IMR-90 (cell line): ENCODE measurements around the gene ERN1.

Experiments used
- CHD1 ChIP-seq: IDR thresholded peaks from 2 replicates; pipeline ENCODE4 v1.6.1; 2012; ENCODE audit warnings: low read depth, low read length, improper control_type of control experiment
- MAFK ChIP-seq: IDR thresholded peaks from 2 replicates; pipeline ENCODE4 v1.6.1; 2012; ENCODE audit warnings: low read depth, low read length, improper control_type of control experiment
- POLR2A ChIP-seq: IDR thresholded peaks from 2 replicates; pipeline ENCODE4 v1.6.1; 2012; ENCODE audit warnings: mild to moderate bottlenecking, low read depth, low read length
- TF ChIP-seq, protein P1 (sequence below): conservative IDR thresholded peaks from 2 replicates; pipeline ENCODE4 v1.5.1; 2012; ENCODE audit warnings: mild to moderate bottlenecking, low read depth, low read length, improper control_type of control experiment
- TF ChIP-seq, protein P2 (sequence below): fragments of 150-350 bp; IDR thresholded peaks from 2 replicates; pipeline ENCODE4 v1.6.1; 2017; ENCODE audit warnings: mild to moderate bottlenecking, antibody characterized with exemption, low read length, low read depth

DNA sequence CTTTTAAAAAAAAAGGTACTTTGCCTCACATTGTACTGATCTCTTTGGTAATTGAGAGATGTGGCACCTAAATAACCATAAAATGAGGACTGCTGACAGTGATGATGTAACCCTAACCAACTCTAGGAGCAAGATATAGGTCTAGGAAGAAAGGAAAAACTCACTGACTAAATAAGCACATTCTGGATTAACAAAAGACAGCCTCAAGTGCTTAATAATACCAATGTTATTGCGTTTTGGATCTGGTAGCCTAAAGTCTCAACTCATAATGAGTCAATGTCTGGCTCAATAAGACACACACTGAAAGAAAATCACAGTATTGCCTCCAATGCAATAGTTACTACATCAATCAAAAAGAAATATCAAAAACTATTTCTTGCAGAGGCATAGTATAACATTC is 3.0 kb downstream of the ERN1 start:
- TF ChIP-seq POLR2A = no peak
- TF ChIP-seq, protein P1, sequence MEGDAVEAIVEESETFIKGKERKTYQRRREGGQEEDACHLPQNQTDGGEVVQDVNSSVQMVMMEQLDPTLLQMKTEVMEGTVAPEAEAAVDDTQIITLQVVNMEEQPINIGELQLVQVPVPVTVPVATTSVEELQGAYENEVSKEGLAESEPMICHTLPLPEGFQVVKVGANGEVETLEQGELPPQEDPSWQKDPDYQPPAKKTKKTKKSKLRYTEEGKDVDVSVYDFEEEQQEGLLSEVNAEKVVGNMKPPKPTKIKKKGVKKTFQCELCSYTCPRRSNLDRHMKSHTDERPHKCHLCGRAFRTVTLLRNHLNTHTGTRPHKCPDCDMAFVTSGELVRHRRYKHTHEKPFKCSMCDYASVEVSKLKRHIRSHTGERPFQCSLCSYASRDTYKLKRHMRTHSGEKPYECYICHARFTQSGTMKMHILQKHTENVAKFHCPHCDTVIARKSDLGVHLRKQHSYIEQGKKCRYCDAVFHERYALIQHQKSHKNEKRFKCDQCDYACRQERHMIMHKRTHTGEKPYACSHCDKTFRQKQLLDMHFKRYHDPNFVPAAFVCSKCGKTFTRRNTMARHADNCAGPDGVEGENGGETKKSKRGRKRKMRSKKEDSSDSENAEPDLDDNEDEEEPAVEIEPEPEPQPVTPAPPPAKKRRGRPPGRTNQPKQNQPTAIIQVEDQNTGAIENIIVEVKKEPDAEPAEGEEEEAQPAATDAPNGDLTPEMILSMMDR = no peak
- TF ChIP-seq MAFK = no peak
- TF ChIP-seq, protein P2, sequence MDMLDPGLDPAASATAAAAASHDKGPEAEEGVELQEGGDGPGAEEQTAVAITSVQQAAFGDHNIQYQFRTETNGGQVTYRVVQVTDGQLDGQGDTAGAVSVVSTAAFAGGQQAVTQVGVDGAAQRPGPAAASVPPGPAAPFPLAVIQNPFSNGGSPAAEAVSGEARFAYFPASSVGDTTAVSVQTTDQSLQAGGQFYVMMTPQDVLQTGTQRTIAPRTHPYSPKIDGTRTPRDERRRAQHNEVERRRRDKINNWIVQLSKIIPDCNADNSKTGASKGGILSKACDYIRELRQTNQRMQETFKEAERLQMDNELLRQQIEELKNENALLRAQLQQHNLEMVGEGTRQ = no peak
- no peak for TF ChIP-seq CHD1
